GM23248 (cell line): ENCODE results near the gene MRPL36. TPM values are rescaled to one million over a fixed set of nuclear protein-coding genes. Genes with fewer than 3 reads are reported as not detected.

Source experiments
- DNase-seq: peaks from one replicate; pipeline ENCODE4 v3.0.0-alpha.2; 2015
- H2AFZ ChIP-seq: fragments of 200-600 bp; sonication (generic); 2 replicates; pipeline ENCODE4 v1.6.1; 2016; ENCODE audit warnings: antibody characterized with exemption
- H3F3A ChIP-seq: fragments of 200-600 bp; sonication (generic); 2 replicates; pipeline ENCODE4 v1.6.1; 2016; ENCODE audit warnings: mild to moderate bottlenecking, antibody characterized with exemption, mixed run types; ENCODE audit not compliant: insufficient read depth
- H3K27ac ChIP-seq: fragments of 200-600 bp; sonication (generic); 2 replicates; pipeline ENCODE4 v1.5.1; 2016; ENCODE audit warnings: mild to moderate bottlenecking
- H3K27me3 ChIP-seq: fragments of 200-600 bp; sonication (generic); replicated peaks from 2 replicates; pipeline ENCODE4 v1.6.1; 2016; ENCODE audit warnings: mild to moderate bottlenecking; ENCODE audit not compliant: insufficient read depth
- H3K36me3 ChIP-seq: fragments of 200-600 bp; sonication (generic); 2 replicates; pipeline ENCODE4 v1.6.1; 2016; ENCODE audit warnings: low read depth, mild to moderate bottlenecking
- H3K4me1 ChIP-seq: fragments of 200-600 bp; sonication (generic); 2 replicates; pipeline ENCODE4 v1.6.1; 2016; ENCODE audit warnings: mild to moderate bottlenecking; ENCODE audit not compliant: insufficient read depth
- H3K4me2 ChIP-seq: fragments of 200-600 bp; sonication (generic); one replicate; pipeline ENCODE4 v1.6.1; 2016; ENCODE audit warnings: mild to moderate bottlenecking; ENCODE audit not compliant: unreplicated experiment
- H3K4me3 ChIP-seq: fragments of 200-600 bp; sonication (generic); 2 replicates; pipeline ENCODE4 v1.5.1; 2016; ENCODE audit warnings: mild to moderate bottlenecking
- H3K79me2 ChIP-seq: fragments of 200-600 bp; sonication (generic); 2 replicates; pipeline ENCODE4 v1.6.1; 2016; ENCODE audit warnings: mild to moderate bottlenecking; ENCODE audit not compliant: insufficient read depth
- H3K9ac ChIP-seq: fragments of 200-600 bp; sonication (generic); 2 replicates; pipeline ENCODE4 v1.6.1; 2016; ENCODE audit warnings: mild to moderate bottlenecking
- H3K9me2 ChIP-seq: fragments of 200-600 bp; sonication (generic); 2 replicates; pipeline ENCODE4 v1.6.1; 2016; ENCODE audit warnings: mixed run types, mild to moderate bottlenecking, moderate library complexity; ENCODE audit not compliant: insufficient read depth
- H3K9me3 ChIP-seq: fragments of 200-600 bp; sonication (generic); one replicate; pipeline ENCODE4 v1.6.1; 2017; ENCODE audit warnings: low read depth
- H4K20me1 ChIP-seq: fragments of 200-600 bp; sonication (generic); 2 replicates; pipeline ENCODE4 v1.6.0; 2016; ENCODE audit not compliant: insufficient read depth
- EZH2 ChIP-seq: fragments of 200-600 bp; sonication (generic); IDR thresholded peaks from 2 replicates; pipeline ENCODE4 v1.6.1; 2018; ENCODE audit warnings: antibody characterized with exemption, mild to moderate bottlenecking; ENCODE audit not compliant: insufficient read depth, poor library complexity, severe bottlenecking
- EZH2phosphoT487 ChIP-seq: fragments of 200-600 bp; sonication (generic); IDR thresholded peaks from 2 replicates; pipeline ENCODE4 v1.6.1; 2018; ENCODE audit warnings: antibody characterized with exemption, moderate library complexity, mild to moderate bottlenecking, low read depth; ENCODE audit not compliant: insufficient read depth
- whole genome bisulfite sequencing, 2 experiments: methylation state at CpG; one replicate each; pipeline ENCODE4 v1.1.6; 2015 to 2017; ENCODE audit warnings: low lambda C conversion rate in 2 of 2, low coverage in 1 of 2; ENCODE audit errors: missing lambda C conversion rate in 2 of 2; 5-methylcytosine and 5-hydroxymethylcytosine counted together
- in situ Hi-C: fragments of 300-500 bp; cut with MboI; formaldehyde crosslinking; loops from 2 replicates; pipeline ENCODE4 v1.15.0; 2020
- polyA plus RNA-seq: library from polyadenylated mRNA; unstranded; fragments of >200 nt; fragmentation: Nextera tagmentation; extraction: Ambion mirVana; gene quantifications from 2 replicates; pipeline ENCODE4 v1.2.1, GENCODE V29; 2016
- total RNA-seq: library from RNA; depleted of rRNA; stranded (reverse); fragments of >200 nt; shearing (Covaris generic); gene quantifications from 2 replicates; pipeline ENCODE4 v1.2.3, GENCODE V29; 2014

Gene MRPL36
- total and polyA plus RNA-seq, 2 experiments from 2014 or later: 30.9 to 140 TPM

- no peak for TF ChIP-seq EZH2
- no peak for TF ChIP-seq EZH2phosphoT487
- DNase-seq: no peak
- Histone ChIP-seq H3K27me3 (no peaks in the 10 kb centered on the region), H3K36me3 (peaks cover 3% of the 10 kb centered on the region; the same call in 1 of the 2 replicates), H3K4me2 (no peak overlapping the region), H2AFZ (no peak overlapping the region), H3K9ac (no peak overlapping the region), H3K9me3 (no peaks in the 10 kb centered on the region), H3K4me3 (no peak overlapping the region), H3K4me1 (no peaks in the 10 kb centered on the region), H3F3A (no peaks in the 10 kb centered on the region), H3K79me2 (no peaks in the 10 kb centered on the region), H4K20me1 (no peaks in the 10 kb centered on the region), H3K27ac (no peak overlapping the region), H3K9me2 (no peaks in the 10 kb centered on the region)
- in situ Hi-C loops: no loop called here
- WGBS, 2 experiments: 96 to 97% methylated on average over 26 of the region's 27 CpGs
Measured at GRCh38 chr5:1824903-1825841, 25.5 kb upstream of the MRPL36 start.

GRCh38 chr5:1824109-1824821 is 24.6 kb upstream of the MRPL36 start:
- Histone ChIP-seq H4K20me1 (no peaks in the 10 kb centered on the region), H3K4me1 (no peaks in the 10 kb centered on the region), H3K9me3 (no peaks in the 10 kb centered on the region), H3K27ac (no peak overlapping the region), H3K36me3 (peaks cover 3% of the 10 kb centered on the region; the same call in 1 of the 2 replicates), H2AFZ (no peak overlapping the region), H3K9me2 (no peaks in the 10 kb centered on the region), H3K4me2 (no peak overlapping the region), H3K4me3 (no peak overlapping the region), H3K9ac (no peak overlapping the region), H3K27me3 (no peaks in the 10 kb centered on the region), H3F3A (no peaks in the 10 kb centered on the region), H3K79me2 (no peaks in the 10 kb centered on the region)
- 90 to 94% methylated on average over 24 to 25 of the region's 25 CpGs for WGBS, 2 experiments
- in situ Hi-C loops: no loop called here
- no peak for TF ChIP-seq EZH2phosphoT487
- TF ChIP-seq EZH2: no peak
- no peak for DNase-seq

GRCh38 chr5:1823381-1824034 is 23.9 kb upstream of the MRPL36 start:
- Histone ChIP-seq H3K79me2 (no peaks in the 10 kb centered on the region), H2AFZ (no peak overlapping the region), H3K4me1 (no peaks in the 10 kb centered on the region), H4K20me1 (no peaks in the 10 kb centered on the region; the same call in 1 of the 2 replicates), H3K9me3 (no peaks in the 10 kb centered on the region), H3K9ac (no peak overlapping the region), H3K36me3 (peaks cover 5% of the 10 kb centered on the region; the same call in 1 of the 2 replicates), H3K9me2 (no peaks in the 10 kb centered on the region), H3K4me3 (no peak overlapping the region), H3K4me2 (no peak overlapping the region), H3K27ac (no peak overlapping the region), H3K27me3 (no peaks in the 10 kb centered on the region), H3F3A (no peaks in the 10 kb centered on the region)
- DNase-seq: no peak
- 93 to 94% methylated on average over 12 of the region's 12 CpGs for WGBS, 2 experiments
- TF ChIP-seq EZH2 (no peak), EZH2phosphoT487 (no peak)
- in situ Hi-C loops: no loop called here

- DNase-seq: no peak
- Histone ChIP-seq H4K20me1 (no peaks in the 10 kb centered on the region; the same call in 1 of the 2 replicates), H3K36me3 (peaks cover 8% of the 10 kb centered on the region; the same call in 1 of the 2 replicates), H3K4me3 (no peak overlapping the region), H3K9me2 (no peaks in the 10 kb centered on the region), H3K4me2 (no peak overlapping the region), H3F3A (no peaks in the 10 kb centered on the region), H3K79me2 (no peaks in the 10 kb centered on the region), H3K9ac (no peak overlapping the region), H3K27ac (no peak overlapping the region), H3K4me1 (no peaks in the 10 kb centered on the region), H3K27me3 (no peaks in the 10 kb centered on the region), H3K9me3 (no peaks in the 10 kb centered on the region), H2AFZ (no peak overlapping the region)
- in situ Hi-C loops: no loop called here
- WGBS, 2 experiments: 91 to 96% methylated on average over 7 to 8 of the region's 8 CpGs
- TF ChIP-seq EZH2: no peak
- TF ChIP-seq EZH2phosphoT487: no peak
Measured at GRCh38 chr5:1821862-1822261, 22.2 kb upstream of the MRPL36 start.
